ENCODE results near the gene SIPA1. TPM values are rescaled to one million over a fixed set of nuclear protein-coding genes. Genes with fewer than 3 reads are reported as not detected.
A peak's percentile ranks its signal among the peaks of the same experiment; 100 is the strongest.

Gene SIPA1
- total RNA-seq, 1 experiment from 2014 or later: 2.9 TPM

- Histone ChIP-seq H3K36me3 (peaks cover 10% of the 10 kb centered on the region; the same call in 1 of the 2 replicates), H3K27ac (peak within 1 kb of the TSS; percentile 29; the same call in 1 of the 2 replicates), H3K4me1 (no peaks in the 10 kb centered on the region), H3K9me3 (replicated peaks) (no peaks in the 10 kb centered on the region), H3K4me3 (peak within 1 kb of the TSS; percentile 75), H3K27me3 (no peaks in the 10 kb centered on the region)
- DNase-seq: peak; percentile 100
Observed at GRCh38 chr11:65615229-65615949, 22.5 kb upstream of the SIPA1 start, which contains the start of gene PCNX3. Gene PCNX3, plus strand, starts transcription at chr11:65615776. Its CDS starts 536 bp downstream, at chr11:65616312.

DNA sequence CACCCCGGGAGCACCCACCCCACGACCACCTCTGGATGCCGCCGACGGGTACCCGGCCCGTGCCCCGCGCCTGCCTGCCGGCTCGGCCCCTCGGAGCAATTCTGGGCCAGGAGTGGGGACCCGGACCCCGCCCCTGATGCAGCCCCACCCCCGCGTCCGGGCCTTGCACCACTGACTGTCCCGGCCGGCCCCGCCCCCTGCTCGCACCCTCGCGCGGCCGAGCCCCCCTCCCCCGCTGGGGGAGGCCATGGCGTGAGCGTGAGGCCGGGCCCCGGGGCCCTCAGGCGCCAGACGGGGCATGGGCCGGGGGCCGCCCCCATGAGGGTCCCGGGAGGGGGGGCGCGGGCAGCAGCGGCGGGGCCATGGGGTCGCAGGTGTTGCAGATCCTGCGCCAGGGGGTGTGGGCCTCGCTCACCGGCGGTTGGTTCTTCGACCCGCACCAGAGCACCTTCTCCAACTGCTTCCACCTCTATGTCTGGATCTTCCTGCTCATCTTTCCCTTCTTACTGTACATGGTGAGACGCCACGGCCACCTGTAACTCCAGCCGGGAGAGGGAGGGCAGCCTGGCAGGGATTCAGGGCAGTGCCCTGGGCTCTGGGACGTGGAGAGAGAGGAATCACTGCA is 21.8 kb upstream of the SIPA1 start:
- DNase-seq: peak; percentile 65 to 74
- no peaks in the 10 kb centered on the region for H3K27me3 ChIP-seq
- peaks cover 13% of the 10 kb centered on the region for H3K36me3 ChIP-seq
- no peaks in the 10 kb centered on the region for H3K9me3 ChIP-seq (replicated peaks)
- H3K4me3 ChIP-seq: peak overlapping the region; percentile 75
- H3K4me1 ChIP-seq: no peaks in the 10 kb centered on the region
- peak overlapping the region; percentile 29; the same call in 1 of the 2 replicates for H3K27ac ChIP-seq

GRCh38 chr11:65616575-65617001 is 21.3 kb upstream of the SIPA1 start:
- no peaks in the 10 kb centered on the region for H3K9me3 ChIP-seq (replicated peaks)
- H3K27me3 ChIP-seq: no peaks in the 10 kb centered on the region
- H3K4me1 ChIP-seq: no peaks in the 10 kb centered on the region
- DNase-seq: no peak
- no peak overlapping the region; the same call in 1 of the 2 replicates for H3K27ac ChIP-seq
- peaks cover 17% of the 10 kb centered on the region for H3K36me3 ChIP-seq
- peak overlapping the region; percentile 75 for H3K4me3 ChIP-seq

GRCh38 chr11:65617136-65617850 is 20.6 kb upstream of the SIPA1 start:
- no peak for DNase-seq
- Histone ChIP-seq H3K4me1 (no peaks in the 10 kb centered on the region), H3K9me3 (replicated peaks) (no peaks in the 10 kb centered on the region), H3K27me3 (no peaks in the 10 kb centered on the region), H3K36me3 (peaks cover 20% of the 10 kb centered on the region), H3K27ac (no peak overlapping the region), H3K4me3 (no peak overlapping the region)

DNA sequence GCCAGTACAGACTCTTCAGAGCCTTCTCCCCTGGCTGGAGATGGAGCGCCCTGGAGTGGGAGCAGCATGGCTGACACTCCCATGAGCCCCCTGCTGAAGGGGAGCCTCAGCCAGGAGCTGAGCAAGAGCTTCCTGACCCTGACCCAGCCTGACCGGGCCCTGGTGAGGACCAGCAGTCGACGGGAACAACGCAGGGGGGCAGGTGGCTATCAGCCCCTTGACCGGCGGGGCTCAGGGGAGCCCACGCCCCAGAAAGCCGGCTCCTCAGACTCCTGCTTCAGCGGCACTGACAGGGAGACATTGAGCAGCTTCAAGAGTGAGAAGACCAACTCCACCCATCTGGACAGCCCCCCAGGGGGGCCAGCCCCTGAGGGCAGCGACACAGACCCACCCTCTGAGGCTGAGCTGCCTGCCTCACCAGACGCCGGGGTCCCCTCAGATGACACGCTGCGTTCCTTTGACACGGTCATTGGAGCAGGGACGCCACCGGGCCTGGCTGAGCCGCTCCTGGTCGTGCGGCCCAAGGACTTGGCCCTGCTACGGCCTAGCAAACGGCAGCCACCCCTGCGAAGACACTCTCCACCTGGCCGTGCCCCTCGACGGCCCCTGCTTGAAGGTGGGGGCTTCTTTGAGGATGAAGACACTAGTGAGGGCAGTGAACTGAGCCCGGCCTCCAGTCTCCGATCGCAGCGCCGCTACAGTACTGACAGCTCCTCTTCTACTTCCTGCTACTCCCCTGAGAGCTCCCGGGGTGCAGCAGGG is 19.7 kb upstream of the SIPA1 start:
- H3K27ac ChIP-seq: no peak overlapping the region
- H3K9me3 ChIP-seq (replicated peaks): no peaks in the 10 kb centered on the region
- no peaks in the 10 kb centered on the region for H3K27me3 ChIP-seq
- no peaks in the 10 kb centered on the region for H3K4me1 ChIP-seq
- H3K36me3 ChIP-seq: peaks cover 20% of the 10 kb centered on the region
- H3K4me3 ChIP-seq: no peak overlapping the region
- DNase-seq: no peak

DNA sequence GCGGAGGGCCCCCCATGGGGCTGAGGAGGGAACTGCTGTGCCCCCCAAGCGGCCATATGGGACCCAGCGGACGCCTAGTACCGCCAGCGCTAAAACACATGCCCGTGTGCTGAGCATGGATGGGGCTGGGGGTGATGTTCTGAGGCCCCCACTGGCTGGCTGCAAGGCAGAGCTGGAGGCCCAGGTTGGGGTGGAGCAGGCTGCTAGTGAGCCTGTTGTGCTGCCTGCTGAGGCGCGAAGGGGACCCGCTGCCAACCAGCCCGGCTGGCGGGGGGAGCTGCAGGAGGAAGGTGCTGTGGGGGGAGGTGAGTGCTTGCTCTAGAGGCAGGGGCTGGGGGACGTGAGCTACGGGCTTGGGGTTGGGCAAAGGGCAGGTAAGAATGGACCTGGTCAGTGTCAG is 19.1 kb upstream of the SIPA1 start:
- Histone ChIP-seq H3K4me1 (no peaks in the 10 kb centered on the region), H3K27me3 (no peaks in the 10 kb centered on the region), H3K9me3 (replicated peaks) (no peaks in the 10 kb centered on the region), H3K36me3 (peaks cover 20% of the 10 kb centered on the region), H3K4me3 (no peak overlapping the region), H3K27ac (no peak overlapping the region)
- DNase-seq: no peak

DNA sequence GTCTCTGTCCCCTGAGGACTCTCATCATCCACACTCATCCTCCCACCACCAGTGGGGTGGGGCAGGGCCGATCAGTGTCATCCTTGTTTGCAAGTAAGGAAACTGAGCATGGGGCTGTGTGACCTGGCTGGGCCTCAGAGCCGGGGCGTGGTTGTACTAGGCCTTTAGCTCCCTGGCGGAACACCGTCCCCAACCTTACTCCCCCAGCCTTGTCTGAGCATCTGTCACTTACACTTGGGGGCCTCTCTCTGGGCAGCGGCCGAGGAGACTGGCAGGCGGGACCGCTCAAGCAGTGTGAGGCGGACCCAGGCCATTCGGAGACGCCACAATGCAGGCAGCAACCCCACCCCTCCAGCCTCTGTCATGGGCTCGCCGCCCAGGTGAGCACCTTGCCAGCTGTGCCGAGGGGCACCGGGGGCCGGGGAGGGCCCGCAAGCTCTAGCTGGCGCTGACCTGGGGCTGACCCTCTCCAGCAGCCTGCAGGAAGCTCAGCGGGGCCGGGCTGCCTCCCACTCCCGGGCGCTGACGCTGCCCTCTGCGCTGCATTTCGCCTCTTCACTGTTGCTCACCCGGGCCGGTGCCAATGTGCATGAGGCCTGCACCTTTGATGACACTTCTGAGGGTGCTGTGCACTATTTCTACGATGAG is 18.5 kb upstream of the SIPA1 start:
- no peak overlapping the region for H3K4me3 ChIP-seq
- no peak overlapping the region for H3K27ac ChIP-seq
- DNase-seq: no peak
- peaks cover 20% of the 10 kb centered on the region for H3K36me3 ChIP-seq
- no peaks in the 10 kb centered on the region for H3K27me3 ChIP-seq
- no peaks in the 10 kb centered on the region for H3K9me3 ChIP-seq (replicated peaks)
- no peaks in the 10 kb centered on the region for H3K4me1 ChIP-seq

DNA sequence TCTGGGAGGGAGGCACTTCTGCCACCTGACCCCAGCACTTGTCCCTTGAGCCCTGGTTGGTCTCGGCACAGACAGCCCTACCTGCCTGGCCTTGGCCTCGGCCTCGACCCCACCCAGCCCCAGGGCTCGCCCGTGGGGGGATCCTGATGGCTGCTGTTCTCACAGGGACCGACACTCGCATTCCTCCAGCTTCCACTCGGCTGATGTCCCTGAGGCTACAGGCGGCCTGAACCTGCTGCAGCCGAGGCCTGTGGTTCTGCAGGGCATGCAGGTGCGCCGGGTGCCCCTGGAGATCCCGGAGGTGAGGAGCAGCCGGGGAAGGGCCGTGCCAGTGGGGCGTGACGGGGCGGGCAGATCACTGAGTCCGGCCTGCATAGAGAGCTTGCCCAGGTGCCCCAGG is 17.2 kb upstream of the SIPA1 start:
- Histone ChIP-seq H3K4me3 (no peak overlapping the region), H3K36me3 (peaks cover 20% of the 10 kb centered on the region), H3K4me1 (no peaks in the 10 kb centered on the region), H3K27me3 (no peaks in the 10 kb centered on the region), H3K9me3 (replicated peaks) (no peaks in the 10 kb centered on the region), H3K27ac (no peak overlapping the region)
- no peak for DNase-seq

DNA sequence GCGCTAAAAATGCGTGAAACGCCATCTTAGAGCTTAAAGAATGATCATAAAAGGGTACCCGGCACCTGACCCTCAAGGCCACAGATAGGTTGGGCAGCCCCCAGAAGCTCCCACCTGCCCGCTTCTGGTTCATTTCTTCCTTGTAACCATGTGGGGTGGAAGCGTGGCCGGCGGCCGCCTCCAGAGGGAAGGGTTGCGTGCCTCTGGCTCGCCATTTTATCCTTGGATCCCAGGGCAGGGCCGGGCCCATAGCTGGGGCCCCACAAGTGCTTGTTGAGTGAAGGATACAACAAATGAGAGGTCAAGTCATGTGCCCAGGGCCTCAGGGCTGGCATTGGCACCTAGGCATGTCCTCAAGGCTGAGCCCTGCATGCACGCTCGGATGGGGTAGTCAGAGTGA is 16.4 kb upstream of the SIPA1 start:
- DNase-seq: no peak
- Histone ChIP-seq H3K36me3 (peaks cover 25% of the 10 kb centered on the region), H3K27ac (no peak overlapping the region), H3K4me1 (no peaks in the 10 kb centered on the region), H3K4me3 (no peak overlapping the region), H3K9me3 (replicated peaks) (no peaks in the 10 kb centered on the region), H3K27me3 (no peaks in the 10 kb centered on the region)

- Histone ChIP-seq H3K27ac (no peak overlapping the region), H3K9me3 (replicated peaks) (no peaks in the 10 kb centered on the region), H3K4me1 (no peaks in the 10 kb centered on the region), H3K27me3 (no peaks in the 10 kb centered on the region), H3K4me3 (no peak overlapping the region), H3K36me3 (peaks cover 29% of the 10 kb centered on the region)
- no peak for DNase-seq
Observed at GRCh38 chr11:65622011-65622410, 15.9 kb upstream of the SIPA1 start.

DNA sequence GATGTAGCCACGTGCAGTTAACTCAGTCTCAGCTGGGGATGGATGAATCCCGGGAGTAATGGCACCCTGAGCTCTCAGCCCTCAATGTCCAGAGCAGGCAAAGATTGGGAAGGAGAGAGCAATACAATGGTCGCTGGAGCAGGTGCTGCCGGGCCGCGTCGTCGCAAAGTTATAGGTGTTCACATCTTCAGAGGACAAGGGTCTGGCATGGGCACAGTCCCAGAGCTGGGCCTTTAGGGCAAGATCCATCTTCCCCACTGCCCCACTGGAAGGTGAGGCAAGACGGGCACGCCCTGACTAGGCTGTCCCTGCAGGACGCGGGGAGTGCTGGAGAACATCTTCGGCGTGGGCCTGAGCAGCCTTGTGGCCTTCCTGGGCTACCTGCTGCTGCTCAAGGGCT is 14.7 kb upstream of the SIPA1 start:
- Histone ChIP-seq H3K4me1 (no peaks in the 10 kb centered on the region), H3K27ac (no peak overlapping the region), H3K4me3 (no peak overlapping the region), H3K36me3 (peaks cover 35% of the 10 kb centered on the region), H3K9me3 (replicated peaks) (no peaks in the 10 kb centered on the region), H3K27me3 (no peaks in the 10 kb centered on the region)
- DNase-seq: no peak

DNA sequence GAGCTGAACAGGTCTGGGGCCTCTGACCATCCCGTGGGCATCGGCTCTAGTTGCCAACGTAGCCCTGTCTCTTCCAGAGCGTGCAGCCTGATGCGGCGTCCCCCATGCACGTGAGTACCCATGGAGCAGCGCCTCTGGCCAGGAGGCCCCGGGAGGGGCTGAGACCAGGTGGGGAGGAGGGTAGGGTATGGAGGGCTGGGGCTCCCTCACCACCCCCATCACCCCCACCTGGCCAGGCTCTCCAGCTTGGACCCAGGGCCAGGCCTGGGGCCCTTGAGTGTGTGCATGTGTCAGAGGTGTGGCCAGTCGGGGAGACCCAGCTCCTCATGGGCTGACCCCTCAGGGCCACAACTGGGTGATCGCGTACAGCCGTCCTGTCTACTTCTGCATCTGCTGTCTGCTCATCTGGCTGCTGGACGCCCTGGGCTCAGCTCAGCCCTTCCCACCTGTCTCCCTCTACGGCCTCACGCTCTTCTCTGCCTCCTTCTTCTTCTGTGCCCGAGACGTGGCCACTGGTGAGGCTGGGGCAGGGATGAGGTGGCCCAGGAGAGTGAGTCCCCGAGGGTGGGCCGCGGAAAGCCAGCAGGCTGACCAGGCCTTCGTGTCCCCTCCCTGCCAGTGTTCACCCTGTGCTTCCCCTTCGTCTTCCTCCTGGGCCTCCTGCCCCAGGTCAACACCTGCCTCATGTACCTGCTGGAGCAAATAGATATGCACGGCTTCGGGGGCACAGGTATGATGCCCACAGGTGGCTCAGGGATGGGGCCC is 13.9 kb upstream of the SIPA1 start:
- DNase-seq: no peak
- H3K4me3 ChIP-seq: no peak overlapping the region
- H3K27me3 ChIP-seq: no peaks in the 10 kb centered on the region
- peaks cover 34% of the 10 kb centered on the region for H3K36me3 ChIP-seq
- H3K27ac ChIP-seq: no peak overlapping the region
- H3K9me3 ChIP-seq (replicated peaks): no peaks in the 10 kb centered on the region
- no peaks in the 10 kb centered on the region for H3K4me1 ChIP-seq

- H3K27me3 ChIP-seq: no peaks in the 10 kb centered on the region
- DNase-seq: no peak
- no peak overlapping the region for H3K27ac ChIP-seq
- no peaks in the 10 kb centered on the region for H3K4me1 ChIP-seq
- no peaks in the 10 kb centered on the region for H3K9me3 ChIP-seq (replicated peaks)
- peaks cover 39% of the 10 kb centered on the region for H3K36me3 ChIP-seq
- no peak overlapping the region for H3K4me3 ChIP-seq
Observed at GRCh38 chr11:65624931-65625627, 12.8 kb upstream of the SIPA1 start.
